A549 (cell line): ENCODE data around the gene NTM. TPM values are rescaled to one million over a fixed set of nuclear protein-coding genes. Genes with fewer than 3 reads are reported as not detected.

Source experiments
- ATAC-seq, 2 experiments: fragments of 200-7000 bp in 1 of 2; fragments of >200 bp in 1 of 2; cut with Nextera tagmentation in 1 of 2; cut with Tn5 transposase in 1 of 2; 3 replicates each; pipeline versions ENCODE4 v1.8.0 to v1.9.1; 2018 to 2020; ENCODE audit warnings: mild to moderate bottlenecking in 1 of 2, moderate library complexity in 1 of 2
- CTCF ChIA-PET: fragments of 300-600 bp; sonication (Branson Sonifier 250); formaldehyde crosslinking; extraction: SDS; loops from one replicate; lab custom pipeline; 2021; ENCODE audit warnings: antibody characterized with exemption, inconsistent platforms; lab: Yijun Ruan, JAX
- POLR2A ChIA-PET: fragments of 350-600 bp; formaldehyde crosslinking; extraction: SDS; loops from one replicate; lab custom pipeline; 2021; ENCODE audit warnings: antibody characterized with exemption, inconsistent platforms; lab: Yijun Ruan, JAX
- DNase-seq, 2 experiments: peaks; one replicate each; pipeline versions ENCODE4 v3.0.0 to v3.0.0-alpha.2; 2011 to 2016; ENCODE audit warnings: low read depth in 1 of 2, low spot score in 1 of 2
- FAIRE-seq: peaks from 2 replicates; lab custom pipeline; 2011; peaks lifted over from hg19 to GRCh38; lab: Jason Lieb, UNC
- H3K27ac ChIP-seq, 2 experiments: fragments of >200 bp; sonication (Bioruptor Twin); formaldehyde crosslinking; 3 replicates each; pipeline ENCODE4 v1.5.1; 2016 to 2017
- H3K4me1 ChIP-seq: fragments of >200 bp; sonication (Bioruptor Twin); formaldehyde crosslinking; 3 replicates; pipeline ENCODE4 v1.6.1; 2016
- H3K4me2 ChIP-seq: fragments of >200 bp; sonication (Bioruptor Twin); formaldehyde crosslinking; 3 replicates; pipeline ENCODE4 v1.6.1; 2016
- H3K4me3 ChIP-seq: fragments of >200 bp; sonication (Bioruptor Twin); formaldehyde crosslinking; 3 replicates; pipeline ENCODE4 v1.5.1; 2016
- H3K9me3 ChIP-seq: fragments of >200 bp; sonication (Bioruptor Twin); formaldehyde crosslinking; 3 replicates; pipeline ENCODE4 v1.6.1; 2016
- BCL3 ChIP-seq: fragments of >200 bp; sonication (Bioruptor Twin); formaldehyde crosslinking; IDR thresholded peaks from 3 replicates; pipeline ENCODE4 v1.6.1; 2016
- BHLHE40 ChIP-seq: IDR thresholded peaks from 2 replicates; pipeline ENCODE4 v1.6.1; 2012; ENCODE audit warnings: low read depth, low read length, inconsistent platforms
- CBX2 ChIP-seq: fragments of 200-600 bp; sonication (generic); IDR thresholded peaks from 2 replicates; pipeline ENCODE4 v1.6.1; 2016; ENCODE audit warnings: low read depth, mild to moderate bottlenecking, borderline replicate concordance
- CEBPB ChIP-seq, 2 experiments: fragments of >200 bp in 1 of 2; sonication (Bioruptor Twin) in 1 of 2; formaldehyde crosslinking in 1 of 2; IDR thresholded peaks; 2 replicates each; pipeline ENCODE4 v1.6.1; 2012 to 2016
- CHD2 ChIP-seq: fragments of 150-350 bp; IDR thresholded peaks from 2 replicates; pipeline ENCODE4 v1.6.1; 2014; ENCODE audit warnings: low read length; ENCODE audit not compliant: partially characterized antibody
- CHD4 ChIP-seq: fragments of 200-600 bp; sonication (generic); IDR thresholded peaks from 2 replicates; pipeline ENCODE4 v1.6.1; 2016; ENCODE audit warnings: antibody characterized with exemption, mild to moderate bottlenecking, borderline replicate concordance
- E2F6 ChIP-seq: IDR thresholded peaks from 2 replicates; pipeline ENCODE4 v1.6.1; 2012; ENCODE audit warnings: low read depth, borderline replicate concordance
- EHMT2 ChIP-seq: fragments of 200-600 bp; sonication (generic); IDR thresholded peaks from 2 replicates; pipeline ENCODE4 v1.6.1; 2016; ENCODE audit warnings: antibody characterized with exemption, low read depth, mild to moderate bottlenecking, moderate library complexity
- EP300 ChIP-seq, 2 experiments: fragments of >200 bp; sonication (Bioruptor Twin); formaldehyde crosslinking; IDR thresholded peaks; 2 replicates in 1 of 2; 3 replicates in 1 of 2; pipeline ENCODE4 v1.6.1; 2016 to 2017
- FOSB ChIP-seq: fragments of 250-450 bp; sonication (Bioruptor Pico); IDR thresholded peaks from 2 replicates; pipeline ENCODE4 v1.5.0; 2020; ENCODE audit warnings: mild to moderate bottlenecking, moderate library complexity
- FOXS1 ChIP-seq: fragments of 250-450 bp; sonication (Bioruptor Pico); IDR thresholded peaks from 2 replicates; pipeline ENCODE4 v1.5.0; 2020; ENCODE audit warnings: mild to moderate bottlenecking, moderate library complexity
- HOXB13 ChIP-seq: fragments of 250-450 bp; sonication (Bioruptor Pico); IDR thresholded peaks from 2 replicates; pipeline ENCODE4 v1.5.0; 2020; ENCODE audit warnings: low read depth, mild to moderate bottlenecking, moderate library complexity
- HOXB5 ChIP-seq: fragments of 250-450 bp; sonication (Bioruptor Pico); IDR thresholded peaks from 2 replicates; pipeline ENCODE4 v1.5.0; 2020; ENCODE audit warnings: mild to moderate bottlenecking, moderate library complexity
- JUN ChIP-seq, 2 experiments: fragments of >200 bp; sonication (Bioruptor Twin); formaldehyde crosslinking; IDR thresholded peaks; 2 replicates in 1 of 2; 3 replicates in 1 of 2; pipeline ENCODE4 v1.6.1; 2016 to 2017
- JUNB ChIP-seq: fragments of >200 bp; sonication (Bioruptor Twin); formaldehyde crosslinking; IDR thresholded peaks from 2 replicates; pipeline ENCODE4 v1.6.1; 2016
- KDM1A ChIP-seq: fragments of 200-600 bp; sonication (generic); IDR thresholded peaks from 2 replicates; pipeline ENCODE4 v1.6.1; 2016; ENCODE audit warnings: low read depth, mild to moderate bottlenecking
- MAFK ChIP-seq: fragments of 450-650 bp; IDR thresholded peaks from 2 replicates; pipeline ENCODE4 v1.6.1; 2014; ENCODE audit not compliant: partially characterized antibody
- MAZ ChIP-seq: fragments of 150-350 bp; IDR thresholded peaks from 2 replicates; pipeline ENCODE4 v1.6.1; 2014; ENCODE audit warnings: antibody characterized with exemption, low read depth, low read length, borderline replicate concordance
- MYC ChIP-seq: IDR thresholded peaks from 2 replicates; pipeline ENCODE4 v1.6.1; 2012; ENCODE audit warnings: mild to moderate bottlenecking, inconsistent platforms, low read length, improper control_type of control experiment, borderline replicate concordance
- NFE2L2 ChIP-seq: fragments of 150-350 bp; conservative IDR thresholded peaks from 2 replicates; pipeline ENCODE4 v1.6.1; 2014; ENCODE audit warnings: low read length
- NPAS2 ChIP-seq: fragments of 250-450 bp; sonication (Bioruptor Pico); IDR thresholded peaks from 2 replicates; pipeline ENCODE4 v1.8.0; 2022; ENCODE audit warnings: mild to moderate bottlenecking, moderate library complexity, borderline replicate concordance
- NR3C1 ChIP-seq: fragments of >200 bp; sonication (Bioruptor Twin); formaldehyde crosslinking; IDR thresholded peaks from 3 replicates; pipeline ENCODE4 v1.6.1; 2017
- POLR2A ChIP-seq: IDR thresholded peaks from 2 replicates; pipeline ENCODE4 v1.6.1; 2012; ENCODE audit warnings: mild to moderate bottlenecking, low read length
- REST ChIP-seq: fragments of 200-600 bp; sonication (generic); IDR thresholded peaks from 2 replicates; pipeline ENCODE4 v1.6.1; 2016; ENCODE audit warnings: antibody characterized with exemption, mild to moderate bottlenecking, moderate library complexity
- ZC3H11A ChIP-seq: fragments of 450-650 bp; IDR thresholded peaks from 2 replicates; pipeline ENCODE4 v1.6.1; 2014; ENCODE audit warnings: antibody characterized with exemption, mild to moderate bottlenecking
- ZFP36 ChIP-seq: fragments of 450-650 bp; IDR thresholded peaks from 2 replicates; pipeline ENCODE4 v1.6.1; 2014; ENCODE audit warnings: borderline replicate concordance; ENCODE audit not compliant: partially characterized antibody
- ZNF302 ChIP-seq: fragments of 250-450 bp; sonication (Bioruptor Pico); IDR thresholded peaks from 2 replicates; pipeline ENCODE4 v1.9.0; 2021; ENCODE audit warnings: inconsistent platforms, mild to moderate bottlenecking, moderate library complexity
- ZSCAN20 ChIP-seq: fragments of 250-450 bp; sonication (Bioruptor Pico); IDR thresholded peaks from 2 replicates; pipeline ENCODE4 v1.8.0; 2022; ENCODE audit warnings: mild to moderate bottlenecking, moderate library complexity
- WGBS: methylation state at CpG from one replicate; pipeline ENCODE4 v1.1.6; 2017; ENCODE audit errors: missing lambda C conversion rate; 5-methylcytosine and 5-hydroxymethylcytosine counted together
- polyA plus RNA-seq, 4 experiments: library from polyadenylated mRNA; depleted of rRNA in 3 of 4; stranded (reverse); fragments of >200 nt; fragmentation: RNase III in 1 of 4; extraction: RNeasy Plus Mini Kit Qiagen cat#74134 plus additional on column Dnase treatment in 1 of 4; gene quantifications; 2 replicates in 3 of 4; 3 replicates in 1 of 4; pipeline ENCODE4 v1.2.3, GENCODE V29; 2011 to 2017
- TF ChIP-seq, protein P1 (sequence below): IDR thresholded peaks from 2 replicates; pipeline ENCODE4 v1.6.1; 2012
- TF ChIP-seq, protein P2 (sequence below): IDR thresholded peaks from 2 replicates; pipeline ENCODE4 v1.6.1; 2012

The NTM gene
- polyA plus RNA-seq, 2 of the 4 experiments (the other 2 are of a cell fraction), result not detected

DNA sequence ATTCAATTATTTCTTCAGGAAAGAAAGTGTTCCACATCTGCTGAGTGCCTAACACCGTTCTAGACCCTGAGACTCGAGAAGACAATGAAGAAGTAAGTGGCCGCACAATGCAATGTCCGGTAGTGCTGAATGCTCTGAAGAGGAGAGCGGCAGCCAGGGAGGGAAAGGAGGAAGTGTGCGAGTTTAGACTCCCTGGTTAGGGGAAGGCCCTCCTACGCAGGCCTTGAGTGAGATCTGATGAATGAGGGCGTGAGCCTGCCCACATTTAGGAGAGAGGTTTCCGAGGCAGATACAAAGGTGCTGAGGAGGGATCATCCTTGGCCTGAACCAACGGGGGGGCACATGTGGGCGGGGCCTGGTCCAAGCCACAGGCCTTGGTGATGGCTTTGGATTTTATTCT lies 558.6 kb downstream of the NTM start:
- ChIA-PET CTCF (no interaction called here), POLR2A (no interaction called here)
- H3K27ac ChIP-seq, result no peak overlapping the region
- no peak overlapping the region for H3K4me2 ChIP-seq
- no peak overlapping the region for H3K4me3 ChIP-seq
- WGBS, result 36% methylated on average over 11 of the region's 11 CpGs
- no peak for FAIRE-seq
- H3K9me3 ChIP-seq, result no peaks in the 10 kb centered on the region
- ATAC-seq, result no peak
- DNase-seq, result no peak
- TF ChIP-seq ZC3H11A (no peak), KDM1A (no peak), CEBPB (IDR thresholded peaks at IDR 0.05) (no peak), JUN (IDR thresholded peaks at IDR 0.05) (no peak), ZNF302 (CRISPR knock-in tag) (no peak), BCL3 (no peak), BHLHE40 (no peak), NPAS2 (CRISPR knock-in tag) (no peak), MYC (no peak), HOXB13 (CRISPR knock-in tag) (no peak), POLR2A (no peak), ZFP36 (no peak), HOXB5 (no peak), EP300 (IDR thresholded peaks at IDR 0.05) (no peak), CBX2 (no peak), FOXS1 (no peak), MAZ (no peak), JUNB (no peak), ZSCAN20 (CRISPR knock-in tag) (no peak), NFE2L2 (no peak)
- TF ChIP-seq, all 56 proteins: peak for 0
- H3K4me1 ChIP-seq, result no peaks in the 10 kb centered on the region

DNA sequence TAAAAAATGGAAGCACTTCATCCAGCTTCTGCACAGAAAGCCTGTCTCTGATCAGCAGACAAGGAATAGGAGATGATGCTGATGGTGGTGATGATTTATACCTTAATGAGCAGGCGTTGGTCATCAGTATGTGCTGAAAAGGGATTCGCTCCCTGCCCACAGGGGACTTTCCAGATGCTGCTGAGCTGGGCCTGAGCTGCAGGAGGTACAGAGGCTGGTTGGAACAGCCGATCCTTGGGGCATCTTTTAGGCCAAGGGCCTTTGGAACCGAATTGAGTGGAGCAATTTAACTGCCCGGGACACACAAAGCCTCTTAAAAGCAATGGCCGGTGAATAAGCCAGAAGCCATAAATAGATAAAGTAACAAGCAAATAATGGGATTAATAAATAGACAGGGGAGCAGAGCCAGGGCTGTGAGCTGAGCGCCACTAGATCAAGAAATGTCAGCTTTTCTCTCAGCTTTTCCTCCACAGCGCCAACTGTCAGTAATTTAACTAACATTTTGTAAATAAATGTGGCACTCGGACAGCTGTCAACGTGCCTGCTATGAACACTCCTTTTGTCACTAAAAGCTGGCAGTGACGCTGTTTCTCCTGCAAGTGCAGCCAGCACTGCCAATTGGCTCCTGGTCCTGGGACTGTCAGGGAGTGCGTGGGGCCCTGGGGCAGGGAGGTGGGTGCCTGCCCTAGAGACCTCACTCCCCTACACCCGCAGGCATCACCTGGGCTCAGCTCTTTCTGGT lies 562.3 kb downstream of the NTM start:
- no peaks in the 10 kb centered on the region for H3K4me1 ChIP-seq
- no peak for FAIRE-seq
- CTCF ChIA-PET, result no interaction called here
- no peak for TF ChIP-seq KDM1A
- H3K9me3 ChIP-seq, result no peaks in the 10 kb centered on the region
- no peak for DNase-seq
- no peak overlapping the region for H3K4me3 ChIP-seq
- ATAC-seq, result no peak
- 10% methylated on average over 8 of the region's 13 CpGs for WGBS
- POLR2A ChIA-PET, result no interaction called here
- H3K4me2 ChIP-seq, result no peak overlapping the region
- no peak overlapping the region for H3K27ac ChIP-seq

DNA sequence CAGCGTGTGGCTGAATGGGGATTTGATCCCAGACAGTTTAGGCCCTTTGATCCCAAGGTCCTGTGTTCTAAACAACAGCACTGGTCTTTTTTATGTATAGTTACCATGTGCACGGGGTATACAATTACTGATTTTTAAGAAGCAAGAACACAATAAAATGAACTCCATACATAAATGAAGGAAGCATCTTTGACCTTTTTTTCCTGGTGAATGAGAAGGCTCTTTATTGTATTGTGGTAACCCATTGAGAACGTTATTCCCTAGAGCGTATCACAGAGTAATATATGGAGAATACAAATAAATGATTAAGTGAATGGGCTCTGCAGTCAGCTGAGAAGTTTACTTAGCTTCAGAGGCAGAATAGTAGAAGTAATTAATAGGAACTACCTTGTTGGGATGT lies 563.6 kb downstream of the NTM start:
- no peak overlapping the region for H3K27ac ChIP-seq
- no peak for FAIRE-seq
- H3K9me3 ChIP-seq, result no peaks in the 10 kb centered on the region
- no peak for DNase-seq
- no peak overlapping the region for H3K4me3 ChIP-seq
- no peaks in the 10 kb centered on the region for H3K4me1 ChIP-seq
- no peak overlapping the region for H3K4me2 ChIP-seq
- 1% methylated on average over 4 of the region's 4 CpGs for WGBS
- POLR2A ChIA-PET, result no interaction called here
- ATAC-seq, result no peak
- CTCF ChIA-PET, result no interaction called here
- TF ChIP-seq CHD2 (no peak), CHD4 (no peak), MAFK (no peak), EHMT2 (no peak), REST (no peak), FOXS1 (no peak), CBX2 (no peak), FOSB (CRISPR knock-in tag) (no peak), JUNB (no peak), BHLHE40 (no peak), E2F6 (no peak), NR3C1 (no peak)
- TF ChIP-seq, protein P1, sequence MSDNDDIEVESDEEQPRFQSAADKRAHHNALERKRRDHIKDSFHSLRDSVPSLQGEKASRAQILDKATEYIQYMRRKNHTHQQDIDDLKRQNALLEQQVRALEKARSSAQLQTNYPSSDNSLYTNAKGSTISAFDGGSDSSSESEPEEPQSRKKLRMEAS, result no peak
- TF ChIP-seq, protein P2, sequence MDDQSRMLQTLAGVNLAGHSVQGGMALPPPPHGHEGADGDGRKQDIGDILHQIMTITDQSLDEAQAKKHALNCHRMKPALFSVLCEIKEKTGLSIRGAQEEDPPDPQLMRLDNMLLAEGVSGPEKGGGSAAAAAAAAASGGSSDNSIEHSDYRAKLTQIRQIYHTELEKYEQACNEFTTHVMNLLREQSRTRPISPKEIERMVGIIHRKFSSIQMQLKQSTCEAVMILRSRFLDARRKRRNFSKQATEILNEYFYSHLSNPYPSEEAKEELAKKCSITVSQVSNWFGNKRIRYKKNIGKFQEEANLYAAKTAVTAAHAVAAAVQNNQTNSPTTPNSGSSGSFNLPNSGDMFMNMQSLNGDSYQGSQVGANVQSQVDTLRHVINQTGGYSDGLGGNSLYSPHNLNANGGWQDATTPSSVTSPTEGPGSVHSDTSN, result no peak
